Inflammatory macrophage (primary cell): ENCODE results near the gene KLHL21.
"Not testable (repeated sequence)": the region's sequence is repeated elsewhere in the genome, so short reads cannot be mapped to it uniquely, and the experiment has no call there.

ENCODE experiments used
- DNase-seq, 2 donors: peaks; one replicate each; pipeline ENCODE4 v3.0.0-alpha.2; 2020 to 2022

KLHL21 gene

DNA sequence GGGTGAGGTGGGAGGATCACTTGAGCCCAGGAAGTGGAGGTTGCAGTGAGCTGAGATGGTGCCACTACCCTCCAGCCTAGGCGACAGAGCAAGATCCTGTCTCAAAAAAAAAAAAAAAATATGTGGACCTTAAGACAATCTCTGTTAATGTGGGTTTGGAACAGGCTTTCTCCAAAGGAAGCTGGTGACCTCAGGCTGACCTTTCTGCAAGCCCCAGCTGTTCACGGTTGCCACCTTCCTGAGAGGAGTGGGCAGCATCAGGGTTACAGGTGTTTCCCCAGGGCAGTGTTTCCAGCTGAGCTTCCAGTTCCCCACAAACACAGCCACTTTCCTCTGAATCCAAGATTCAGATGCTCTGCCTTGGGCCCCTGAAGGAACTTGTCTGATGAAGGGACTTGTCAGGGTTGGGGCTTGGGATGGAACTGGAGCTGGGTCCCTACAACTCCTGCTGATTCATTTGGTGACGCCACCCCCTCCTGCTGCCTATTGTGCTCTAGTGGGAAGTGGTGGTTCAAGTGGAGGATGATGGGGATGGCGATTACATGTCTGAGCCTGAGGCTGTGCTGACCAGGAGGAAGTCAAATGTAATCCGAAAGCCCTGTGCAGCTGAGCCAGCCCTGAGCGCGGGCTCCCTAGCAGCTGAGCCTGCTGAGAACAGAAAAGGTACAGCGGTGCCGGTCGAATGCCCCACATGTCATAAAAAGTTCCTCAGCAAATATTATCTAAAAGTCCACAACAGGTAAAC is 20.9 kb downstream of the KLHL21 start:
- DNase-seq: peak; percentile 80 to 92

DNA sequence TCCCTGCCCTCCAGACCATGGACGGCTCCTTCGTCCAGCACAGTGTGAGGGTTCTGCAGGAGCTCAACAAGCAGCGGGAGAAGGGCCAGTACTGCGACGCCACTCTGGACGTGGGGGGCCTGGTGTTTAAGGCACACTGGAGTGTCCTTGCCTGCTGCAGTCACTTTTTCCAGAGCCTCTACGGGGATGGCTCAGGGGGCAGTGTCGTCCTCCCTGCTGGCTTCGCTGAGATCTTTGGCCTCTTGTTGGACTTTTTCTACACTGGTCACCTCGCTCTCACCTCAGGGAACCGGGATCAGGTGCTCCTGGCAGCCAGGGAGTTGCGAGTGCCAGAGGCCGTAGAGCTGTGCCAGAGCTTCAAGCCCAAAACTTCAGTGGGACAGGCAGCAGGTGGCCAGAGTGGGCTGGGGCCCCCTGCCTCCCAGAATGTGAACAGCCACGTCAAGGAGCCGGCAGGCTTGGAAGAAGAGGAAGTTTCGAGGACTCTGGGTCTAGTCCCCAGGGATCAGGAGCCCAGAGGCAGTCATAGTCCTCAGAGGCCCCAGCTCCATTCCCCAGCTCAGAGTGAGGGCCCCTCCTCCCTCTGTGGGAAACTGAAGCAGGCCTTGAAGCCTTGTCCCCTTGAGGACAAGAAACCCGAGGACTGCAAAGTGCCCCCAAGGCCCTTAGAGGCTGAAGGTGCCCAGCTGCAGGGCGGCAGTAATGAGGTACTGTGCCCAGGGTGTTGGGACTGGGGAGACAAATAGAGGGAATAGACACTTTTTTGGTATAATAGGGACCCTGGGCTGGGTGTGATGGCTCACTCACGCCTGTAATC is 21.9 kb downstream of the KLHL21 start:
- peak; percentile 26 to 63 for DNase-seq

DNA sequence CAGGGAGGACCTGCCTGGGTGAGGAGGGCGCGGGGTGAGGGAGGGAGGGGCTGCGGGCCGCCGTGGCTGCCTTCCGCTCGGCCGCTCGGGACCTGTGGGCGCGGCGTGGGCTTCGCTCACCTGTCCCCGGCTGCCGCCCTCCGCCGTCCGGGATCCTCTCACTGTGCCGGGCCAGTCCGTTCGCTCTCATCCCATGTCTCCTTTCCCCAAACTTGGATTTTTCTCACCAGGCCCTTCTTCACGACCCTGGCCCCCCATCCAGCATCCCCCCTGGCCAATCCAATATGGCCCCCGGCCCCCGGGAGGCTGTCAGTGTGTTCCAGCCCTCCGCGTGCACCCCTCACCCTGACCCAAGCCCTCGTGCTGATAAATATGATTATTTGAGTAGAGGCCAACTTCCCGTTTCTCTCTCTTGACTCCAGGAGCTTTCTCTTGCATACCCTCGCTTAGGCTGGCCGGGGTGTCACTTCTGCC is 22.5 kb downstream of the KLHL21 start:
- peak; percentile 57 to 63 for DNase-seq

DNA sequence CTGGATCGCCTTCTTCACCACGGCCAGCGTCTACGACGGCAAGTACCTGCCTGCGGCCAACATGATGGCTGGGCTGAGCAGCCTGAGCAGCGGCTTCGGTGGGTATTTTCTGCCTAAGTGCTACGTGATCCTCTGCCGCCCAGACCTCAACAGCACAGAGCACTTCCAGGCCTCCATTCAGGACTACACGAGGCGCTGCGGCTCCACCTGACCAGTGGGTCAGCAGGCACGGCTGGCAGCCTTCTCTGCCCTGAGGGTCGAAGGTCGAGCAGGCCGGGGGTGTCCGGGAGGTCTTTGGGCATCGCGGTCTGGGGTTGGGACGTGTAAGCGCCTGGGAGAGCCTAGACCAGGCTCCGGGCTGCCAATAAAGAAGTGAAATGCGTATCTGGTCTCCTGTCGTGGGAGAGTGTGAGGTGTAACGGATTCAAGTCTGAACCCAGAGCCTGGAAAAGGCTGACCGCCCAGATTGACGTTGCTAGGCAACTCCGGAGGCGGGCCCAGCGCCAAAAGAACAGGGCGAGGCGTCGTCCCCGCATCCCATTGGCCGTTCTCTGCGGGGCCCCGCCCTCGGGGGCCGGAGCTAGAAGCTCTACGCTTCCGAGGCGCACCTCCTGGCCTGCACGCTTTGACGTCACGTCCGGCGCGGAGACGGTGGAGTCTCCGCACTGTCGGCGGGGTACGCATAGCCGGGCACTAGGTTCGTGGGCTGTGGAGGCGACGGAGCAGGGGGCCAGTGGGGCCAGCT is 23.1 kb downstream of the KLHL21 start, which contains the start of gene ZBTB48:
Gene ZBTB48 (plus strand): TSS at position 621 of the 745 bp plus-strand sequence. CDS start 616 bp downstream, outside the sequence.
- peak; percentile 98 to 99 for DNase-seq

DNA sequence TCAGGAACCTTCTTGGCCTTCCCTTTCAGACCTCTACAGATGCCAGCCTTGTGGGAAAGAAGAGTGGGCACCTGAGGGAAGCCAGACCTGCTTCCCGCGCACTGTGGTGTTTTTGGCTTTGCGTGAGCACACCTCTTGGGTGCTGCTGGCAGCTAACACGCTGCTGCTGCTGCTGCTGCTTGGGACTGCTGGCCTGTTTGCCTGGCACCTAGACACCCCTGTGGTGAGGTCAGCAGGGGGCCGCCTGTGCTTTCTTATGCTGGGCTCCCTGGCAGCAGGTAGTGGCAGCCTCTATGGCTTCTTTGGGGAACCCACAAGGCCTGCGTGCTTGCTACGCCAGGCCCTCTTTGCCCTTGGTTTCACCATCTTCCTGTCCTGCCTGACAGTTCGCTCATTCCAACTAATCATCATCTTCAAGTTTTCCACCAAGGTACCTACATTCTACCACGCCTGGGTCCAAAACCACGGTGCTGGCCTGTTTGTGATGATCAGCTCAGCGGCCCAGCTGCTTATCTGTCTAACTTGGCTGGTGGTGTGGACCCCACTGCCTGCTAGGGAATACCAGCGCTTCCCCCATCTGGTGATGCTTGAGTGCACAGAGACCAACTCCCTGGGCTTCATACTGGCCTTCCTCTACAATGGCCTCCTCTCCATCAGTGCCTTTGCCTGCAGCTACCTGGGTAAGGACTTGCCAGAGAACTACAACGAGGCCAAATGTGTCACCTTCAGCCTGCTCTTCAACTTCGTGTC is 23.9 kb downstream of the KLHL21 start:
- no peak for DNase-seq

DNA sequence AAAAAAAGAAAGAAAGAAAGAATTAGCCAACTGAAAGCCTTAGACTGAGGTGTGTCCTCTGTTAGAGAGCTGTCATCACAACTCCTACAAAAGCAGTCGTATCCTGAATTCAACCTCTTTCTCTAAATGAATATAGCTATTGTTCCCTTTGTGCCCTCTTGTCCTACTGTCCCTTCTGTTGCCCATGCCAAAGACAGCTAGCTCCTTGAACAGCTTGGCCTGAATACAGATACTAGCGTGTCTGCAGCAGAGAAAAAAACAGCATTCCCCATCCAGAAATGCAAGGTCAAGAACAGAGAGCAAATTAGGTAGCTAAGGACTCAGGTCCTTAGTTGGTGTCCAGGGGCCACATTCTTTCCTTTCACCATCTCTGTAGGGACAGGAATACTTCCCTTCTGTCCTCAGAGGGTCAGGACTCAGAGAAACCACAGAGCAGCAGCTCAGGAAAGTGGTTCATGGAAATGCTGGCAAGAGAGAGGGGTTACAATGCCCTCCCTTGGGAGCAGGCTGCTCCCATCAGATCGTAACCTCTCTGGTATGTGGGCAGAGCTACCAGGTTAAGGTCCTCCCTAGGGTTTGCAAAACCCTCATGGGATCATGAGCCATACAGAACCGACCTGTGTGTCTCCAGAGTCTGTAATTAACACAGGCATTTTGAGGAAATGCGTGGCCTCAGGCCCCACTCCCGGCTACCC is 24.7 kb downstream of the KLHL21 start:
- DNase-seq: no peak

DNA sequence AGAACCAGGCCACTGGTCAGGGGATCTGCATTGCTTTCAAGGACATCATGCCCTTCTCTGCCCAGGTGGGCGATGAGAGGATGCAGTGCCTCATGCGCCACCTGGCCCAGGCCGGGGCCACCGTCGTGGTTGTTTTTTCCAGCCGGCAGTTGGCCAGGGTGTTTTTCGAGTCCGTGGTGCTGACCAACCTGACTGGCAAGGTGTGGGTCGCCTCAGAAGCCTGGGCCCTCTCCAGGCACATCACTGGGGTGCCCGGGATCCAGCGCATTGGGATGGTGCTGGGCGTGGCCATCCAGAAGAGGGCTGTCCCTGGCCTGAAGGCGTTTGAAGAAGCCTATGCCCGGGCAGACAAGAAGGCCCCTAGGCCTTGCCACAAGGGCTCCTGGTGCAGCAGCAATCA is 27.9 kb downstream of the KLHL21 start:
- no peak for DNase-seq

DNA sequence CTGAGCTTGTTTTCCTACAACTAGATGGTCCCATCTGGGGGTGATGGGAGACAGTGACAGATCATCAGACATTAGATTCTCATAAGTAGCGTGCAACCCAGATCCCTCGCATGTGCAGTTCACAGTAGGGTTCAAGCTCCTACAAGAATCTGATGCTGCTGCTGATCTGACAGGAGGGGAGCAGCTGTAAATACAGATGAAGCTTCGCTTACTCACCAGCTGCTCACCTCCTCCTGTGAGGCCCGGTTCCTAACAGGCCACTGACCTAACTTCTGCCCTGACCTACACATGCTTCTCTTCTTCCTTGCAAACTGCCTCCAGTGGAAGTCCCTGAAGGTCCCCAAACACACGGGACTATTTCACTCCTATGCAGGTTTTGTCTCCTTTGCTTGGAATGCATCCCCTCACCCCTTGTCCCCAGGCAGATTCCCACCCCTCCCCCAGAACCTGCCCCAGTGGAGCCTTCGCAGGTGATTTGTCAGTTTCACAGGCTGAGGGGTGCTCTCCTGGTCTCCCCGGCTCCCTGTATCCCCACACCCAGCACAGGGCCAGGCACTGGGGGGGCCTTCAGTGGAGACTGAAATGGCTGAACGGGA is 28.5 kb downstream of the KLHL21 start:
- DNase-seq: no peak

DNA sequence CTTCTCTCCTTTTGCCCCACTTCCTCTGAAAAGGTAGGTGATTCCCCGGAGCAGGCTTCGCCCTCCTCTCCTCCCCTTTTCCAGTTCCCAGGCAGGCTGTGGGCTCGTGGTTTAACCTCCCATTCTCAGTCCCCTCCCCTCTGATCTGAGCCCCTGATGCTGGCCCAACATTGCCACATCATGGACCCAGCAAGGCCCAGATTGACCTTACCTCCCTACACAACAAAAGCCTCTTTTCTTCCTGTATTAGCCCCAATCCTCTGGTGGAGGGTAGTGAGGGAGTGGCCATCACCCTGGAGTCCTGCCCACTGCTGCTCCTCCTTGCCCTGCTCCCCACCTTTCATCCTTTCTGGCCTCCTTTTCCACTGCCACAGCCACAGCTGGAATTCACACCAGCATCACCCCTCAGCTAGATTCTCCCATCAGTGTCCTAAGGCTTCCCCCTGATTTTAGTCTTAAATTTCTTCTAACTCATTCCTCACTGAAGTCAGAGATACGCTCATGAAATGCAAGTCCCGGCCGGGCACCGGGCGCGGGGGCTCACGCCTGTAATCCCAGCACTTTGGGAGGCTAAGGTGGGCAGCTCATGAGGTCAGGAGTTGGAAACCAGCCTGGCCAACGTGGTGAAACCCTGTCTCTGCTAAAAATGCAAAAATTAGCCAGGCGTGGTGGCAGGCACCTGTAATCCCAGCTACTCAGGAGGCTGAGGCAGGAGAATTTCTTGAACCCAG is 29.9 kb downstream of the KLHL21 start:
- DNase-seq: no peak

DNA sequence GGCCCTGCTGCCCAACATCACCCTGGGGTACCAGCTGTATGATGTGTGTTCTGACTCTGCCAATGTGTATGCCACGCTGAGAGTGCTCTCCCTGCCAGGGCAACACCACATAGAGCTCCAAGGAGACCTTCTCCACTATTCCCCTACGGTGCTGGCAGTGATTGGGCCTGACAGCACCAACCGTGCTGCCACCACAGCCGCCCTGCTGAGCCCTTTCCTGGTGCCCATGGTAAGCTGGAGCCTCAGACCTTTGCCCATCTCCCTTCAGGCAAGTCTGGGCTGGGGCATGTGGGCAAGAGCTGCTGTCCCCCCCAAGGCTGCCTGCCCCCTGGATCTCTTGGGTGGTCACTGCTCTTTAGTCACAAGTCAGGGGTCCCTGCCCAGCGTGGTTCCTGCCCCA is 31.7 kb downstream of the KLHL21 start:
- no peak for DNase-seq

DNA sequence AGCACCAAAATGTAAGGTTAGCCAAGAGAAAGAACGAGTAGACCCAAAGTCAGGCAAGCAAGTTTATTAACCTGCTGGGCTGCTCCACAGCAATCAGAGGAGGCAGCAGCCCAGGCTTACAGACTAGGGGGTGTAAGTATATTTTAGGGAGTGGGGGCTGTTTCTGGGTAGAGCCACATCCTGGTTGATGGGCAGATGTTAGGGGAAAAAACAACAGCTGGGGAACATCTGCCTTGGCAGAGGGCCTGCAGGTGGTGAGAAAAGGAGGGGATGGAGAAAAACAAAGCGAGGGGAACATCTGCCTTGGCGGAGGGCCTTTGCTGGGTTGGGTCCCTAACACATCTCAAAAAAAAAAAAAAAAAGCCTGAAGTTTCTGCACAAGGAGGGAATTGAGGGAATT is 32.6 kb downstream of the KLHL21 start:
- DNase-seq: no peak

DNA sequence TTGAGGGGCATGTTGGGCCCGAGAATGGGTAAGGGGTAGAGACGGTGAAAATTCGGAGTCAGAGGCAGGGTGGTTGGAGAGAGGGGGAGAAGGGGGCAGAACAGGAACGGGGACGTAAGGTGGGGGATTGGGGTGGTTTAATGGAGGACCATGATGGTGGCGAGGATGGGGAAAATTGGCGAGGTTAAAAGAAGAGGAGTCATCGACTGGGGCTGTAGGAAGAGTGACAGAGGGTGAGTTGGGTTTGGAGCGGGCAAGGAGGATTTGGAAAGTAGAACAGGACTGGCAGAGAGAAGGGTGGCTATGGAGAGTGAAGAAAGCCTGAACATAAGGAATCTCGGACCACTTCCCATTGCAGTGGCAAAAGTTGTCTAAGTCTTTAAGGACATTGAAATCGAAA is 33.6 kb downstream of the KLHL21 start:
- no peak for DNase-seq

DNA sequence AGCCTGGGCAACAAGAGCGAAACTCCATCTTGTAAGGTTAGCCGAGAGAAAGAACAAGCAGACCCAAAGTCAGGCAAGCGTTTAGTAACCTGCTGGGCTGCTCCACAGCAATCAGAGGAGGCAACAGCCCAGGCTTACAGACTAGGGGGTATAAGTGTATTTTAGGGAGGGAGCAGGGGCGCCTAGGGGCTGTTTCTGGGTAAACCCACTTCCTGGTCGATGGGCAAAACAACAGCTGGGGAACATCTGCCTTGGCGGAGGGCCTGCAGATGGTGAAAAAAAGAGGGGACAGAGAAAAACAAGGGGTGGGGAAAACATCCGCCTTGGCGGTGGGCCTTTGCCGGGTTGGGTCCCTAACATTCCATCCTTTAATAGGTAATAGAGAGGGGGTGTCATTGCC is 42.4 kb downstream of the KLHL21 start:
- DNase-seq: no peak

DNA sequence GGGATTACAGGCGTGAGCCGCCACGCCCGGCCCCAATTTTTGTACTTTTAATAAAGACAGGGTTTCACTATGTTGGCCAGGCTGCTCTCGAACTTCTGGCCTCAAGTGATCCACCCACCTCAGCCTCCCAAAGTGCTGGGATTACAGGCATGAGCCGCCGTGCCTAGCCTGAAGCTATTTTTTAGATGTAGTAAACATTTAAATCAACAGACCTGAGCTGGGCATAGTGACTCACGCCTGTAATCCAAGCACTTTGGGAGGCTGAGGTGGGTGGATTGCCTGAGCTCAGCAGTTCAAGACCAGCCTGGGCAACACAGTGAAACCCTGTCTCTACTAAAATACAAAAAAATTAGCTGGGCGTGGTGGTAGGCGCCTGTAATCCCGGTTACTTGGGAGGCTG is 43.5 kb downstream of the KLHL21 start:
- not testable (repeated sequence) for DNase-seq

DNA sequence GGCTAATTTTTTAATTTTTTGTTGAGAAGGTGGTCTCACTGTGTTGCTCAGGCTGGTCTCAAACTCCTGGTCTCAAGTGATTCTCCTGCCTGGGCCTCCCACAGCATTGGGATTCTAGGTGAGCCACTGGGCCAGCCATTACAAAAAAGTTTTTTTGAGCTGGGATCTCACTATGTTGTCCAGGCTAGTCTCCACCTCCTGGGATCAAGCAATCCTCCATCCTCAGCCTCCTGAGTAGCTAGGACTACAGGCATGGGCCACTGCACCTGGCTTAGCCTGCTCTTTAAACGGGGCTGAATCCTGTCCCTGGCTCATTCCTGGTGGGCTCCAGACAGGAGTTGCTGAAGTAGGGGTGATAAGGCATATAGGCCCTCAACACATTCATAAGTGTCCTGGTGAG is 45.1 kb downstream of the KLHL21 start:
- no peak for DNase-seq

DNA sequence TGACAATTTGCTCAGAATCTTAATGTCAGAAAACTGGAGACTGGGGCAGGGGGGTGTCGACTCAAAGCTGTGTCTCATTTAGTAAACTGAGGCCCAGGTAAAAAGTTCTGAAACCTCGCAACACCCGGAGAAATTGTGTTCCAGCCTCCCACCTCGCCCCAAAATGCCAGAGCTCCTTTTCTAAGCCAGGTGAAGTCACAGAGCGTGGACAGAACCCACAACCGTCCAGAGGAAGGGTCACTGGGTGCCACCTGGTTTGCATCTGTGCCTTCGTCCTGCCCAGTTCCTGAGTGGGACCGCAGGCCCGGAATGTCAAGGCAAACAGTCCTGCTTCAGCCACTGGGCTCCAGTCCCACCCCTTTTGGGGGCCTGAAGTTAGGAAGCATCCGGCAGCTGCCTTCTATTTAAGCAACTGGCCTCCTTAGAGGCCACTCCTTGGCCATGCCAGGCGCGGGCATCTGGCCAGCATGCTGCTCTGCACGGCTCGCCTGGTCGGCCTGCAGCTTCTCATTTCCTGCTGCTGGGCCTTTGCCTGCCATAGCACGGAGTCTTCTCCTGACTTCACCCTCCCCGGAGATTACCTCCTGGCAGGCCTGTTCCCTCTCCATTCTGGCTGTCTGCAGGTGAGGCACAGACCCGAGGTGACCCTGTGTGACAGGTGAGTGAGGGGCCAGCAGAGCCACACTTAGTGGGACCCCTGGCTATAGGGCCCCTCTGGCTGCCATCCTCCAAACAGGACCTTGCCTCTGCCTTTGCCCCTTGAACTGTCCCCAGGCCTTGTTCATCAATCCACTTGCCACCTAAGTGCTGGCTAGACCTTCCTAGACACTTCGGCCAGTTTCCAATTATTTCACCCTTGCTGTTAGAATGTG is 47.5 kb downstream of the KLHL21 start, which contains the start of gene TAS1R1:
Gene TAS1R1 (plus strand): TSS at position 401 of the 872 bp plus-strand sequence. CDS start 67 bp downstream, at position 468.
- DNase-seq: no peak

DNA sequence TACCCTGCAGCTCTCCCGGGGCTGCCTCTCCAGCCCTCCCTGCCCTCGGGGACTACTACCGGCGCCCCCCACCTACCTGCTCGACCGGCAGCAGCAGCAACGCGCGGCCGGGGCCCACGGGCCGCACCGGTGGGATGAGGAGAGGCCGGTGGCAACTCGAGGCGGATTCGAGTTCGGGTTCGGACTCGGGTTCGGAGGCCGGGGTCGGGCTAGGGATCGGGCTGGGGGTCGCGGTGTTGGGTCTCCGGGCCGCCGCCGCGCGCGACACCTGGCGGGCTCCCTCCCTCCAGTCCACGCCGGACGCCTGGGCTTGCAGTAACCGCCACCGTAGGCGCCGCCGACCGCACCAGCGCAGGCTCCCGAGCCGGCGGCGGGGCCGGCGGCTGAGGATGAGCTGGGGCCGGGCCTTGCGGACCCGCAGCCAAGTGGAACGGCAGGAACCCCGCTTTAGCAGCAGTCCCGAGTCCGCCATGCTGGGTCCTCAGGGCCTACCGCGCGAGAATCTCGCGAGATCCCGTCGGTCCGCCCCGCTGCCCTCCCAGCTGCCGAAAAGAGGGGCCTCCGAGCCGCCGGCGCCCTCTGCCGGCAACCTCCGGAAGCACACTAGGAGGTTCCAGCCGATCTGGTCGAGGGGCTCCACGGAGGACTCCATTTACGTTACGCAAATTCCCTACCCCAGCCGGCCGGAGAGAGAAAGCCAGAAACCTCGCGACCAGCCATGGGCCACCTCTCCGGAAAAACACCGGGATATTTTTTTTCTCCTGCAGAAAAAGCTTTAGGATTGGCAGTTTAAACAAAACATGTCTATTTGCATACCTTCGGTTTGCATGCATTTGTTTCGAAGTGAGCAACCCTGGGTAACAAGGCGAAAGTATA is 48.4 kb downstream of the KLHL21 start, which contains the start of gene NOL9:
Gene NOL9 (minus strand): TSS at position 483 of the 876 bp plus-strand sequence. CDS start 11 bp downstream, at position 472.
- peak; percentile 93 to 94 for DNase-seq

DNA sequence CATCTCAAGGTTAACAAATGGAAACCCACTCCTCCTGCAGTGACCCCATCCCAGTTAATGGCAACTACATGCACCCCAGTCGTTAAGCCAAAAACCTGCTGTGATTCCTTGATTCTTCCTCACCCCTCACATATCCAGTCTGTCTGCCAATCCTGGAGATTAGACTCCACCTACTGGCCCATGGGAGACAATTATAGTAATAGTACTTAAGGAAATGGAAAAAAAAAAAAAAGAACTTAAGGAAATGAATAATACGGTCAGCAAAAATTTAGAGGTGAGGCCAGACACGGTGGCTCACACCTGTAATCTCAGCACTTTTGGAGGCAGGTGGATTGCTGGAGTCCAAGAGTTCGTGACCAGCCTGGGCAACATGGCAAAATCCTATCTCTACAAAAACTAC is 55.4 kb downstream of the KLHL21 start:
- no peak for DNase-seq
